ENCODE results near the gene RBMX.

The RBMX gene

GRCh38 chrX:136828830-136829229 lies 51.7 kb downstream of the RBMX start:
- no peak for DNase-seq

GRCh38 chrX:136827026-136827425 lies 53.5 kb downstream of the RBMX start:
- no peak for DNase-seq

GRCh38 chrX:136825771-136826170 lies 54.8 kb downstream of the RBMX start:
- DNase-seq: no peak
